ENCODE measurements around the gene NKX6-1. TPM values are rescaled to one million over a fixed set of nuclear protein-coding genes. Genes with fewer than 3 reads are reported as not detected.

NKX6-1 gene
- total RNA-seq (under 1 TPM in 2 of 9 donors, not detected in 7; 0.06 to 0.14 TPM), polyA plus RNA-seq (not detected)
- long read RNA-seq, donor 1, result 0 reads
- long read RNA-seq, donor 2, result 0 reads
- long read RNA-seq, donor 3, result 0 reads
- long read RNA-seq, donor 4, result 0 reads
- long read RNA-seq, donor 5, result 0 reads
- long read RNA-seq, donor 6, result 0 reads
- long read RNA-seq, donor 7, result 0 reads
- long read RNA-seq, donor 8, result 0 reads
- long read RNA-seq, donor 9, result 0 reads
- long read RNA-seq, donor 10, result 0 reads

- 2 to 4% (median 3%) methylated on average over 36 to 47 of the region's 47 CpGs for WGBS, 4 donors
- TF ChIP-seq CTCF (IDR thresholded peaks at IDR 0.05), result no peak
- no peak for TF ChIP-seq POLR2A (IDR thresholded peaks at IDR 0.05)
- no peaks in the 10 kb centered on the region for H3K9me3 ChIP-seq (replicated peaks in 1 of 3)
- peak within 1 kb of the TSS in 1 of 4 donors; percentile 30 for H3K4me3 ChIP-seq
- peaks cover 18 to 26% of the 10 kb centered on the region in 2 donors for H3K4me1 ChIP-seq (replicated peaks in 1 of 2)
- H3K36me3 ChIP-seq (replicated peaks in 1 of 2), result no peaks in the 10 kb centered on the region
- peak; percentile 50 to 62 (median 60) for DNase-seq
- no peak within 1 kb of the TSS for H3K27ac ChIP-seq
- peaks cover 92% of the 10 kb centered on the region for H3K27me3 ChIP-seq
- intact Hi-C loops (cut with DNase I), result loop anchor here in 1 of 2 donors (10.0 kb wide), 1 partner anchor 854 kb away; no protein-coding TSS in a partner anchor
Measured at GRCh38 chr4:84498935-84499623, at the start of gene NKX6-1. TSS of gene NKX6-1 (minus strand) at chr4:84499292. CDS start at chr4:84498228, 1,064 bp downstream.

GRCh38 chr4:84547211-84547610 lies 48.1 kb upstream of the NKX6-1 start:
- DNase-seq, result no peak
- TF ChIP-seq POLR2A (IDR thresholded peaks at IDR 0.05) (no peak), CTCF (IDR thresholded peaks at IDR 0.05) (no peak)
- 80 to 89% (median 85%) methylated on average over 3 of the region's 3 CpGs for WGBS, 4 donors
- Histone ChIP-seq H3K4me1 (replicated peaks in 1 of 2) (no peaks in the 10 kb centered on the region), H3K4me3 (no peak overlapping the region), H3K36me3 (replicated peaks in 1 of 2) (no peaks in the 10 kb centered on the region), H3K27ac (no peak overlapping the region), H3K9me3 (replicated peaks in 1 of 3) (no peaks in the 10 kb centered on the region), H3K27me3 (no peaks in the 10 kb centered on the region)
- intact Hi-C loops (cut with DNase I), result no loop called here

- no peak overlapping the region for H3K27ac ChIP-seq
- intact Hi-C loops (cut with DNase I), result no loop called here
- H3K27me3 ChIP-seq, result no peaks in the 10 kb centered on the region
- no peak for DNase-seq
- H3K9me3 ChIP-seq (replicated peaks in 1 of 3), result no peaks in the 10 kb centered on the region
- WGBS, 4 donors, result 67 to 82% (median 74%) methylated on average over 2 to 5 of the region's 5 CpGs
- H3K4me1 ChIP-seq (replicated peaks in 1 of 2), result no peaks in the 10 kb centered on the region
- H3K4me3 ChIP-seq, result no peak overlapping the region
- no peak for TF ChIP-seq POLR2A (IDR thresholded peaks at IDR 0.05)
- TF ChIP-seq CTCF (IDR thresholded peaks at IDR 0.05), result no peak
- no peaks in the 10 kb centered on the region for H3K36me3 ChIP-seq (replicated peaks in 1 of 2)
Measured at GRCh38 chr4:84545093-84545492, 46.0 kb upstream of the NKX6-1 start.

- Histone ChIP-seq H3K4me3 (no peak overlapping the region), H3K27me3 (no peaks in the 10 kb centered on the region), H3K4me1 (replicated peaks in 1 of 2) (no peaks in the 10 kb centered on the region), H3K9me3 (replicated peaks in 1 of 3) (no peaks in the 10 kb centered on the region), H3K27ac (no peak overlapping the region), H3K36me3 (replicated peaks in 1 of 2) (no peaks in the 10 kb centered on the region)
- DNase-seq, result no peak
- TF ChIP-seq CTCF (IDR thresholded peaks at IDR 0.05) (no peak), POLR2A (IDR thresholded peaks at IDR 0.05) (no peak)
- WGBS, 4 donors, result 94 to 96% (median 95%) methylated on average over 2 of the region's 2 CpGs
- intact Hi-C loops (cut with DNase I), result loop anchor here in 1 of 2 donors (10.0 kb wide), 1 partner anchor 891 kb away; no protein-coding TSS in a partner anchor
Measured at GRCh38 chr4:84535901-84536300, 36.8 kb upstream of the NKX6-1 start.
